ENCODE results near the gene ENOPH1. TPM values are rescaled to one million over a fixed set of nuclear protein-coding genes. Genes with fewer than 3 reads are reported as not detected.
A peak's percentile ranks its signal among the peaks of the same experiment; 100 is the strongest.

The ENOPH1 gene
- total RNA-seq, 2 donors from 2014 or later = 15.4 to 15.5 TPM

DNA sequence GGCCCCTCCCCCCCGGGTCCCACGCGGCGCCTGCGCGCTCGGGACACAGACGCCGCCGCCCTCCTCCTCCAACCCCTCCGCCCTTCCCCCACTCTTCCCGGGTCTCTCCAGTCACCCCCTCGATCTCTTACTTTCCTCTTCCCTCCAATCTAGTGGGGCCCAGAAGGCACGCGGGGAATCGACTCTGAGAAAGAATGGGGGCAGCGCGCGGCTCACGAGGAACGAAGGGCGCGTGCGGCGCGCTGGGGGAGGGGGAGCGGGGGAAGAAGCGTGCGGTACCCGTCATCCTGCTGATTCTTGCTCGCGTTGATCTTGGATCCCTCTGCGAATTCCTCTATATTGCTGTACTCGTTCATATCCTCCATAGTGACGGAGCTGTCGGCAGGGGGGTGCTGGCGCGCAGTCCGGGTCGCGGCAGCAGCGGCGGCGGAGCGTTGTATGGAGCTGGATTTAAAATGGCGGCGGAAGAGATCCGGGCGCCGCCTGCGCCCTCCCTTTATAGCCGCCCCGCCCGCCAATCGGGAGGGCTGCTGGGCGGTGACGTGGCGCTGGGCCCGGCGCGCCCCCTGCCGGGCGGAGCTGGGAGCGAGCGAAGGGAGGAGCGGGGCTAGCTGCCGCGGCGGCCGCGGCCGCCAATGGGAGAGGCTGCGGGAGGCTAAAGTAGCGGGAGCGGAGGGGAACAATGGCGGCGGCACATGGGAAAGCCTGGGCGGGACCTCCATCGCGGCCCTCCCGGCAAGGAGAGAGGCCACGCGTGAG is 1.2 kb upstream of the ENOPH1 start:
- H3K4me3 ChIP-seq = peak overlapping the region; percentile 90
- ATAC-seq (ENCODE audit: insufficient number of reproducible peaks, low FRiP score, low read depth) (peak; percentile 85), DNase-seq (ENCODE audit: low spot score) (peak; percentile 60)
- no peaks in the 10 kb centered on the region for H3K27me3 ChIP-seq (replicated peaks; ENCODE audit: insufficient read depth)
- H3K36me3 ChIP-seq = peaks cover 16% of the 10 kb centered on the region
- H3K27ac ChIP-seq = peak overlapping the region; percentile 92 to 94
- H3K4me1 ChIP-seq (ENCODE audit: control insufficient read depth in 1 of 2, low read depth in 2 of 2) = peaks cover 27 to 37% of the 10 kb centered on the region in 2 donors
- no peaks in the 10 kb centered on the region for H3K9me3 ChIP-seq
- TF ChIP-seq, protein P1, sequence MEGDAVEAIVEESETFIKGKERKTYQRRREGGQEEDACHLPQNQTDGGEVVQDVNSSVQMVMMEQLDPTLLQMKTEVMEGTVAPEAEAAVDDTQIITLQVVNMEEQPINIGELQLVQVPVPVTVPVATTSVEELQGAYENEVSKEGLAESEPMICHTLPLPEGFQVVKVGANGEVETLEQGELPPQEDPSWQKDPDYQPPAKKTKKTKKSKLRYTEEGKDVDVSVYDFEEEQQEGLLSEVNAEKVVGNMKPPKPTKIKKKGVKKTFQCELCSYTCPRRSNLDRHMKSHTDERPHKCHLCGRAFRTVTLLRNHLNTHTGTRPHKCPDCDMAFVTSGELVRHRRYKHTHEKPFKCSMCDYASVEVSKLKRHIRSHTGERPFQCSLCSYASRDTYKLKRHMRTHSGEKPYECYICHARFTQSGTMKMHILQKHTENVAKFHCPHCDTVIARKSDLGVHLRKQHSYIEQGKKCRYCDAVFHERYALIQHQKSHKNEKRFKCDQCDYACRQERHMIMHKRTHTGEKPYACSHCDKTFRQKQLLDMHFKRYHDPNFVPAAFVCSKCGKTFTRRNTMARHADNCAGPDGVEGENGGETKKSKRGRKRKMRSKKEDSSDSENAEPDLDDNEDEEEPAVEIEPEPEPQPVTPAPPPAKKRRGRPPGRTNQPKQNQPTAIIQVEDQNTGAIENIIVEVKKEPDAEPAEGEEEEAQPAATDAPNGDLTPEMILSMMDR (IDR thresholded peaks at IDR 0.05) = peak; percentile 97

DNA sequence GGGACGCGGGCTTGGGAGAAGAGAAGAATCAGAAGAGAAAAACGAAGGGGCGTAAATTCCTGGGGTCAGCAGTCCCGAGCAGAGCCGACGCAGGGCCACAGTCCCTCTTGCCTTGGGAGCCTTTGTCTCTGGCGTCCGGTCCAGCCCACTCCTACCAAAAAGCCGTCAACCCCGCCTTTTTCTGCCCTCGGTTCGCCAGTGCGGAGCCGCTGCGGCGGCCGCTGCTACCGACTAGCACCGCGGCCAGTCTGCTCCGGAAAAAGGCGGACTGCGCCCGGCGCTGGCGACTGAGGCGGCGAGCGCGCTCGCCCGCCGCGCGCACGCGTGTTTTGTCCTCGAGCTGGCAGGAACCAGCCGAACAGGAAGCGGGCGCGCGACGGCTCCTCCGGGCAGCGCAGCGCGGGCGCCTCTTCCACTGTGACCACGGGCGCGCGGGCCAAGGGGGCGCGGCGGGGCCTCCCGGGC is 630 bp upstream of the ENOPH1 start:
- H3K27me3 ChIP-seq (replicated peaks; ENCODE audit: insufficient read depth) = no peaks in the 10 kb centered on the region
- TF ChIP-seq, protein P1 (IDR thresholded peaks at IDR 0.05) = no peak
- peaks cover 27 to 37% of the 10 kb centered on the region in 2 donors for H3K4me1 ChIP-seq (ENCODE audit: control insufficient read depth in 1 of 2, low read depth in 2 of 2)
- H3K9me3 ChIP-seq = no peaks in the 10 kb centered on the region
- H3K27ac ChIP-seq = peak overlapping the region; percentile 92 to 94
- H3K36me3 ChIP-seq = peaks cover 12% of the 10 kb centered on the region
- H3K4me3 ChIP-seq = peak overlapping the region; percentile 90
- no peak for DNase-seq (ENCODE audit: low spot score)
- peak; percentile 21 for ATAC-seq (ENCODE audit: insufficient number of reproducible peaks, low FRiP score, low read depth)

DNA sequence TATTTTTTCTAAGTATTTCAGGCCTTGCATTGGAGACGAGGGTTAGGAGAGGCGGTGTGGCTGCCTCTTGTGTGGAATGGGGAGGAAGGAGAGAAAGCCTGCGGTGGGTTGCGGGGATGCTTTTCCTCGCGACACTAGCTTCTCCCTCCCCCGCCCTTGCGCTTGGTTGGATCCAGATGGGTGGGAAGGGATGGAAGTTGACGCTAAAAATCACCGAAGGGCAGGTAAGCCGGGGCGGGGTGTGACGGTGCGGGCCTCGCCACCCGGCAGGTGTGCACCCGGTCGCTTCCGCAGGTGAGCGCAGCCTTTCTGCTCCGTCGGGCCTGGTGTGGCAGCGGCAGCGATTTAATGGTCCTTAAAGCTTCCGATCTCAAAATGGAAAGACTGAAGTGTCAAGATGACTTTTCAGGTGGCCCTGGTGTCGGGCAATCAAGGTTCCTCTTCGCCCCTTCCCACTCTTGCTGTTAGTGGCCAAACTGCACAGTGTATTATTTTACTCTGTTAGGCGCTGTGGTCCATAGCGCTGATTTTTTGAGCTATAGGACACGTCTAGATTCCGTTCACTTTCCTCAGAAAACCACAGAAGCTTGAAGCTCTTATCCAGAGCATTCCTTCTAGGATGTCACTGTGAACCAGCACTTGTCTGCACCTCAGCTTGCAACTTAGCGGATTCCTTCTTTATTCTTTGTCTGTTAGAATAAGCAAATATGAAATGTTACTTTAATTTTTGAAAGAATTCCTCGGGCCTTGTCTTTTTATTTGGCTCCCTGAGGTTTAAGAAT is 765 bp downstream of the ENOPH1 start:
- ATAC-seq (ENCODE audit: insufficient number of reproducible peaks, low FRiP score, low read depth) (no peak), DNase-seq (ENCODE audit: low spot score) (no peak)
- TF ChIP-seq, protein P1 (IDR thresholded peaks at IDR 0.05) = no peak
- H3K4me3 ChIP-seq = peak overlapping the region; percentile 90
- no peaks in the 10 kb centered on the region for H3K27me3 ChIP-seq (replicated peaks; ENCODE audit: insufficient read depth)
- no peaks in the 10 kb centered on the region for H3K36me3 ChIP-seq
- H3K9me3 ChIP-seq = no peaks in the 10 kb centered on the region
- peaks cover 24 to 28% of the 10 kb centered on the region in 2 donors for H3K4me1 ChIP-seq (ENCODE audit: control insufficient read depth in 1 of 2, low read depth in 2 of 2)
- H3K27ac ChIP-seq = peak overlapping the region; percentile 92 to 94

DNA sequence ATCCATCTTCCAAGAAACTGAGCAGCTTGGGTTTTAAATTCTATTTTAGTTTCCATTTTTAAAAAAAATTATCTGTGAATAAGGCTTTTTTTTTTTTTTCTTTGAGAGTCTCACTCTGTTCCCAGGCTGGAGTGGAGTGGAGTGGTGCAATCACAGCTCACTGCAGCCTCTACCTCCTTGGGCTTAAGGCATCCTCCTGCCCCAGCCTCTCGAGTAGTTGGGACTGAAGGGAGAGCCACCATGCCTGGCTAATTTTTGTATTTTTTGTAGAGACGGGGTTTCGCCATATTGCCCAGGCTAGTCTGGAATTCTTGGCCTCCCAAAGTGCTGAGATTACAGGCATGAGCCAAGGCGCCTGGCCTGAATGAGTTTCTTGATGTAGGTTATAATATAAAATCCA is 1.4 kb downstream of the ENOPH1 start:
- no peak overlapping the region for H3K27ac ChIP-seq
- no peak overlapping the region for H3K4me3 ChIP-seq

More for the DNA sequence above, 1.4 kb downstream of the ENOPH1 start:
- H3K9me3 ChIP-seq = no peaks in the 10 kb centered on the region
- peaks cover 18 to 21% of the 10 kb centered on the region in 2 donors for H3K4me1 ChIP-seq (ENCODE audit: control insufficient read depth in 1 of 2, low read depth in 2 of 2)
- DNase-seq (ENCODE audit: low spot score) (no peak), ATAC-seq (ENCODE audit: insufficient number of reproducible peaks, low FRiP score, low read depth) (no peak)
- no peaks in the 10 kb centered on the region for H3K27me3 ChIP-seq (replicated peaks; ENCODE audit: insufficient read depth)
- no peaks in the 10 kb centered on the region for H3K36me3 ChIP-seq
- TF ChIP-seq, protein P1 (IDR thresholded peaks at IDR 0.05) = no peak
